Hematopoietic multipotent progenitor cell treated with erythropoietin and hydrocortisone succinate and interleukin-3 and kit ligand, for 15 days (in vitro differentiated cells): Measurements from ENCODE around the gene LILRB3.
"Not testable (repeated sequence)": the region's sequence is repeated elsewhere in the genome, so short reads cannot be mapped to it uniquely, and the experiment has no call there.

Experiments
- DNase-seq: peaks from one replicate; pipeline ENCODE4 v3.0.0-alpha.2; 2015; ENCODE audit warnings: low spot score

The LILRB3 gene

DNA sequence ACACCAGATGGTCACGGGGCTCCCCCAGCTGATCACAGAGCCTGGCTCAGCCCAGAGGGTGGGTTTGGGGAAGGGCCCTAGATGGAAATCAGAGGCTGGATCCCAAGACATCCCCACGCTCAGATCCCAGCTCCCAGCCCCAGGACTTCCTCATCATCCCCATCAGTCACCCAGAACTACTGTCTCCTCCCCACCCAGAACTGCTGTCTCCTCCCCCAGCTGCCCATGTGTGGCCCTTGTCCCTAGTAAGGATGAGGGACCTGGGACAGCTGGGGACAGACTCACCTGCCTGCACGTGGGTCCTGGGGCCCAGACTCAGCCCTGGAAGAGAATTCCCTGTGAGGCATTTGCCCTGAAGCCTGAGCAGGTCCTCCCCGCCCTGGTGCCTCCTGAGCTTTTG, 19.4 kb upstream of the LILRB3 start:
- DNase-seq, result not testable (repeated sequence)

DNA sequence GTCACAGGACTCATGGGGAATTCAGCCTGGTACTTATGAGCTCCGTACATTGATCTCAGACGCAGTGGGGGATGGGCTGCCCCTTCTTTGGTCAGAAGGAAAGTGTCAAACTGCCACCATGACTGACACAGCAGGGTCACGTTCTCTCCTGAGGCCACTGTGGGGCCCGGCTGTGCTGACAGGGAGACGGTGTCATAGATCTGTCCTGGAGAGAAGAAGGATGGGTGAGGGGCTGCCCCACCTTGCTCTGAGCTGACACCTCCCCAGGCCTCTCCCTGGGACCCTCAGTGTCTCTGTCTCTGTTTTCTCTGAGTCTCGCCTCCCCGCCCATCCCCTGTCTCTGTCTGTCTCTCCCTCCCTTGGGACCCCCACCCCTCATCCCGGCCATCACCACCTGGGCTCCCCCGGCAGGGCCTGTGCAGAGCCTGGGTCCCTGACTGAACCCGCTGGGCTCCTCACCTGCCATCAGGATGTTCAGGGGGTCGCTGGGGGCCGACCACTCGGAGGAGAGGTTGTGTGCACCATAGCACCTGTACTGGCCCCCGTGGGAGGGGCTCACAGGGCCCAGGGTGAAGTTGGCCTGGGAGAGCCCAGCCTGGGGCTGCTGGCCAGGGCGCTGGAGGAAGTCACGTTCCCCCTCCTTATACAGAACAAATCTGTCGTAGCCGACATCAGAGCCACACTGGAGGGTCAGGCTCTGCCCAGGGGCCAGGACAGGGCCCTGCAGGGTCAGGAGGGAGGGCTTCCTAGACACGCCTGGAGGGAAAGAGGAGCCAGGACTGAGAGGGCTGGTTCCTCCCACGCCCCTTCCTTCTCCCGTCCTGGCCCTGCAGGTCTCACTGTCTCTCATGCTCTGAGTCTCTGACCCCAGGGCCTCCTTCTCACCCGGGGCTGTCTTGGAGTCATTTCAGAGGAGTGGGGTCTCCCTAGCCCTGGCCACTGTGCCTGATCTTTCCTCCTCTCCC, 17.8 kb upstream of the LILRB3 start:
- not testable (repeated sequence) for DNase-seq

GRCh38 chr19:54239491-54240371, 16.9 kb upstream of the LILRB3 start:
- not testable (repeated sequence) for DNase-seq

DNA sequence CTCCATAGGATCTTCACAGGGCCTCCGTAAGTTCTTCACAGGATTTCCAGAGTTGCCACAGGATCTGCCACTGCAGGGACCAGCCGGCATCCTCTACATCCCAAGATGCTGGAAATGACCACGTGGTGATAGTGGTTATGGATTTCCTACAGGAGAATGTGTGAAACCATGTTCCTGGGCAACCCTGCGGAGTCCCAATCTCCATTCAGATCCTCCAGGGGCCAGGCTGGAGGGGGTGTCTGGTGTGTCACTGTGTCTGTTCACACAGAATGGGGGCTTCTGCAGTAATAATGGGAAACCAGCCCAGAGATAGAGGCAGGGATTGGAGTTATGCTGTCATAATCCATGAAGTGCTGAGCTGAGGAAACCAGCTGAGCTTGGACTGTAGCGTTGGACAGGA, 11.1 kb upstream of the LILRB3 start:
- DNase-seq, result no peak

- peak; percentile 87 for DNase-seq
Observed at GRCh38 chr19:54231077-54231931, 8.5 kb upstream of the LILRB3 start.

DNA sequence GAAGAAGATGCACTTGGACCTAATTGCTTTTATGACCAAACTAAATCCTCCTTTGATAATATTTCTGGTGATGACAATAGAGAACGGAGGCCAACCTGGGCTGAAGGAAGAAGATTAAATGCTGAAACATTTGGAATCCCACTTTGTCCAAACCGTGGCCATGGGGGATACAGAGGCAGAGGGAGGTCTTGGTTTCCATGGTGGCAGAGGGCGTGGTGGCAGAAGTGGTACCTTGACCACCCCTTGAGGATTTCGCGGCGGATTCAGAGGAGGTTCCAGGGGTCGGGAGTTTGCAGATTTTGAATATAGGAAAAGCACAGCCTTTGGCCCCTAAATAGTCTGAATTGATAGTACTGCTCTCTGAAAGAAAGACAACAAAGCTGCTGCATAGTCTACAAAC, 7.2 kb upstream of the LILRB3 start:
- DNase-seq, result no peak

GRCh38 chr19:54229146-54229545, 6.3 kb upstream of the LILRB3 start:
- no peak for DNase-seq

DNA sequence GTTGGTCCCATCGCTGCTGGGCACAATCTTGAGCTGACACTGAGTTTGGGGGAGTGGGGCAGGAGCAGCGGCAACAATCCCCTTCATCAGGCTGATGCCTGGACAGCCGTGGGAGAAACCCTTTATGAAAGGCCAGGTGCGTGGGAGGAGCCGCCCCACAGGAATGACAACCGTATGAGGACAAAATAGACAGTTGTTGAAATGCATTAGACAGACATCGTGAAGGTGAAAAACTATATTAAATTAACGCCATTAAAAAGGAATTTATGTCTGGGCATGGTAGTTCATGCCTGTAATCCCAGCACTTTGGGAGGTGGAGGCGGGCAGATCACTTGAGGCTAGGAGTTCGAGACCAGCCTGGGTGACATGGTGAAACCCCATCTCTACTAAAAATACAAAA, 1.8 kb upstream of the LILRB3 start:
- DNase-seq, result not testable (repeated sequence)

GRCh38 chr19:54223937-54224281, 1.1 kb upstream of the LILRB3 start:
- not testable (repeated sequence) for DNase-seq

DNA sequence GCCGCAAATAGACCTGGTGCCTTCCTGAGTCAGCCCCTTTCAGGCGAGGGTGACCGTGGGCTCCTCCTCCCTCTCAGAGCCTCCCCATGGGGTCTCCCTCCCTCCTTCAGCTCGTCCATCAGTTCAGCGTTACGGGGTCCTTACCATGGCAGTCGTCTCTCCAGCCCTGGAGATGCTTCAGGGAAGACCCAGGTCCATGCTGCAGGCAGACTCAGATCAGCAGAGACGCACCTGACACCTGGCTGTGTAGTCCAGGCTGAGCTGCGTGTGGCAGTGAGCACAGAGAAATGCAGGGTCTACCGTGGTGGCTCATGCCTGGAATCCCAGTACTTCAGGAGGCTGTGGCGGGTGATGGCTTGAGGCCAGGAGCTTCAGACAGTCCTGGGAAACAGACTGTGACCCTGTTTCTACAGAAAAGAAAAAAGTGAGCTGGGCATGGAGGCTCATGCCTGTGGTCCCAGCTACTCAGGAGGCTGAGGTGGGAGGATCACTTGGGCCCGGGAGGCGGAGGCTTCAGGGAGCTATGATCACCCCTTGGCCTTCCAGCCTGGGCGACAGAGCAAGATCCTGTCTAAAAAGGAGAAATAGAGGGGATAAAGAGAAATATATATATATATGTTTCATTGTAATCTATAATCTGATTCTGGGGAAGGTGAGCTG, 600 bp upstream of the LILRB3 start:
- not testable (repeated sequence) for DNase-seq

DNA sequence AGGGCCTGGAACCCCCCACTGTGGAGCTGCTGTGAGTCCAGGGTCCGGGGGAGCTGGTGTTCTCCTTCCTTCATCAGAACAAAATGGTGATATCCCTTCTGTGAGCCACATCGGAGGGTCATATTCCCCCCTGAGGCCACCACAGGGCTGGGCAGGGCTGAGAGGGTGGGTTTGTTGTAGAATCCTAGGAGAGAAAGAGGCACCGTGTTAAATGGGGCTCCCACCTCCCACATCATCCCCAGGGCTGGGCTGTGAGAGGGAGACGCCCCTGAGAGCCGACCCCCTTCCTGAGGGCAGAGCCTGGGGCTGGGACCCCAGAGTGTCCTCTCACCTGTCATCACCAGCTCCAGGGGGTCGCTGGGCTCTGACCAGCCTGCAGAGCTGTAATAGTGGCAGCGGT, 860 bp downstream of the LILRB3 start:
- not testable (repeated sequence) for DNase-seq

DNA sequence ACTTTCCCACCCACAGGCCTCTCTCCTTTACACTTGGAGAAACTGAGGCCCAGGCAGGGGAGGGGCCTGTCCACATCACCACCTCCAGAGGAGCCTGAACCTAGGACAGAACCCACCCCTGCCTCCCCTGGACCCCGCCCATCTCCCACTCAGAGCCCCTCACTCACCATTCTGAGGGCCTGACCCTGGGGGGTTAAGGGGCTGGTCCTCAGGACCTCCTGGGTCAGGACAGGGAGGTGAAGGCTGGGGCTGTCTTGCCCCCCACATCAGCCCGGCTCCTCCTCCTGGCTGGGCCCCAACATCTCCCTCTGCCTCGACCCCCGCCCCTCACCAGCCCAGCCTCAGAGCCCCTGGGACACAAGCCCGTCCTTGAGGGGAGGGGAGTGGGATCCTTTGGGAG, 3.1 kb downstream of the LILRB3 start:
- DNase-seq, result not testable (repeated sequence)

DNA sequence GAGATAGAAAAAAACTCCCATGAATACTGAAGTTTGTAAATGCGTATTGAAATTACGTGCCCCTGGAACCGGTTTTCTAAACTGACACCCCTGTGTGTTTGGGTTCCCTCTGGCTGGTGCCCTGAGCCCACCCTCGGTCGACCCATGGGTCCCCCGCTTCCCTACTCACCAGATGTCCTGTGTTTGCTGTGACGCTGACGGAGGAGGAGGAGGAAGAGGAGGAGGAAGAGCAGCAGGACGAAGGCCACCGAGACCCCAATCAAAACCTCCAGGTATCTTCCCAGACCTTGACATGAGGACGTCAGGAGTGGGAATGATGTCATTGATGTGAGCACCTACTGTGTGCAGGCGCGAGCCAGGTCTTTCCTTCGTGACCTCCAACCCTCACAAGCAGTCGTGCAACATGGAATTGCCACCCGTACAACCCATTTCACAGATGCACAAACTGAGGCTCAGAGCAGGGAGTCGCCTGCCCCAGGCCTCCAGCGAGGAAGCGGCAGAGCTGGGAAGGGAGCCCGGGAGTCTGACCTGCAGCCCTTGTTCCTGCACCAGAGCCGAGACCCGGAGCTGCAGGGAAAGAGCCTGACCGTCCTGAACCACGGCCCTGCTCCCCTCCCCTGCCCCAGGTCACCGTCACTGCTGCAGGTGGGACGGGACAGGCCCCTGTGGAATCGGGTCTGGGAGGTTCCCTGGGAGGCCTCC, 3.7 kb downstream of the LILRB3 start:
- no peak for DNase-seq

DNA sequence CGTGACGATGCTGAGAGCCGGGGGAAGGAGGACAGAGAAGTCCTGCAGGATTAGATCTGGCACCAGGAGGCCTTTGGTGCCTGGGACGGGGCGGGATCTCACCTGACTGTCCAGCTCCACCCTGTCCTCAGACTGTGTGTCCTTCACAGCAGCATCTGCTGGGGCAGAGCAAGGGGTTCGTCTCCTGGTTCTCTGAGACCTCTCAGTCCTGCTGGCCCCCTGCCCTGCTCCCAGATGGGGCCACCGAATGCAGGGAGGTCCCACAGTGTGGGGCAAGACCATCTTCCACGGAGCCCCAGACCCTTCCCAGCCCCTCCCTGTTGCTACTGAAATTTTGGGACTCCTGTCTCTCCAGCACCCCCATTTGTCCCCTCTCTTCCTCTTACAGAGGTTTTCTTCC, 4.5 kb downstream of the LILRB3 start:
- DNase-seq, result no peak

- DNase-seq, result not testable (repeated sequence)
Observed at GRCh38 chr19:54217517-54218247, 5.1 kb downstream of the LILRB3 start.

DNA sequence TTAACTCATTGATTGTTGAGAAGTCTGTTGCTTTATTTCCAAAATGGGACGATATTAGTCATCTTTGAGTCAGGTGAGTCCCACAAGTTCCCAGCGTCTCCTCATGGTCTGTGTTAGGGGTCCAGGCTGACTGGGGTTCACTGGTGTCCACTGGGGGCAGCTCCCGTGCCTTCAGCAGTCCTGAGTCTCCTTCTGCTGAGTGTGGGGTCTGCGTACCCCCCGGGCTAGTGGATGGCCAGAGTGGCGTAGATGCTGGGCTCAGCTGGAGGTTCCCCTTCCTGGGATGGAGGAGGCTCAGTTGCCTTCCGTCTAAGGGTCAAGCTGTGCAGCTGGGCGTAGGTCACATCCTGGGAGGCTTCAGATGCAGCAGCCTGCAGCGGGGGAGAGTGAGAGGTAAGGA, 5.9 kb downstream of the LILRB3 start:
- no peak for DNase-seq

- not testable (repeated sequence) for DNase-seq
Observed at GRCh38 chr19:54214734-54215133, 8.1 kb downstream of the LILRB3 start.

- DNase-seq, result not testable (repeated sequence)
Observed at GRCh38 chr19:54214217-54214616, 8.6 kb downstream of the LILRB3 start.

DNA sequence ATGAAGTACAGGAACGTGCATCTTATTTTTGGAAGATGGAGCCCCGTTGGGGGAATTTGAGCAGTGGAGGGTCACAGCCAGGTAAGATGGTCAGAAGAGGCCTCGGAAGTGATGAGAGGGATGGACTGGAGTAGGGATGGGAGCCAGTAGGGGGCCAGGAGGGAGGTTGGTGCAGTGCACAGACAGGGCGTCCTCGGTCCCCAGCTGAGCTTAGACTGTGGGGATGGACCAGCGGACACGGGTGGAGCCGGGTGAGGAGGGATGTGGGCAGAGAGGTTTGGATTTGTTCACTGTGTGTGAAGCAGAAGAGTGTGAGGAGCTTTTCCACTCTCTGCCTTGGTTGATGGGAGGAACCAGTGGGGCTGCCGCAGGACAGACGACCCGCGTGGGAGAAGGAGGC, 11.6 kb downstream of the LILRB3 start:
- DNase-seq, result no peak
